Measurements from ENCODE around the gene OTOP2. TPM values are rescaled to one million over a fixed set of nuclear protein-coding genes. Genes with fewer than 3 reads are reported as not detected.
A peak's percentile ranks its signal among the peaks of the same experiment; 100 is the strongest.

OTOP2 gene
- total RNA-seq, 1 donor from 2014 or later: not detected

- Mint-ChIP-seq H3K9me3 (ENCODE audit: unreplicated experiment) (peaks cover 3% of the 10 kb centered on the region), H3K4me3 (ENCODE audit: unreplicated experiment) (no peak overlapping the region), H3K27me3 (ENCODE audit: unreplicated experiment) (peaks cover 8% of the 10 kb centered on the region), H3K27ac (ENCODE audit: unreplicated experiment) (no peak overlapping the region), H3K36me3 (ENCODE audit: unreplicated experiment) (no peaks in the 10 kb centered on the region), H3K4me1 (ENCODE audit: low read depth, unreplicated experiment) (peaks cover 2% of the 10 kb centered on the region)
- TF ChIP-seq CTCF (IDR thresholded peaks at IDR 0.05; ENCODE audit: partially characterized antibody, unreplicated experiment): no peak
- DNase-seq: no peak
Measured at GRCh38 chr17:74918906-74919305, 5.2 kb upstream of the OTOP2 start.

- Mint-ChIP-seq H3K27me3 (ENCODE audit: unreplicated experiment) (peaks cover 9% of the 10 kb centered on the region), H3K4me3 (ENCODE audit: unreplicated experiment) (no peak overlapping the region), H3K9me3 (ENCODE audit: unreplicated experiment) (peaks cover 1% of the 10 kb centered on the region), H3K4me1 (ENCODE audit: low read depth, unreplicated experiment) (peaks cover 2% of the 10 kb centered on the region), H3K27ac (ENCODE audit: unreplicated experiment) (no peak overlapping the region), H3K36me3 (ENCODE audit: unreplicated experiment) (no peaks in the 10 kb centered on the region)
- DNase-seq: peak; percentile 52
- no peak for TF ChIP-seq CTCF (IDR thresholded peaks at IDR 0.05; ENCODE audit: partially characterized antibody, unreplicated experiment)
Measured at GRCh38 chr17:74919440-74920305, 4.4 kb upstream of the OTOP2 start.

GRCh38 chr17:74920306-74920620, 3.8 kb upstream of the OTOP2 start:
- Mint-ChIP-seq H3K4me1 (ENCODE audit: low read depth, unreplicated experiment) (peaks cover 2% of the 10 kb centered on the region), H3K4me3 (ENCODE audit: unreplicated experiment) (no peak overlapping the region)
- no peak for DNase-seq

GRCh38 chr17:74920642-74921025, 3.4 kb upstream of the OTOP2 start:
- H3K4me1 Mint-ChIP-seq (ENCODE audit: low read depth, unreplicated experiment): peaks cover 2% of the 10 kb centered on the region
- no peak overlapping the region for H3K27ac Mint-ChIP-seq (ENCODE audit: unreplicated experiment)
- no peak for TF ChIP-seq CTCF (IDR thresholded peaks at IDR 0.05; ENCODE audit: partially characterized antibody, unreplicated experiment)
- no peaks in the 10 kb centered on the region for H3K36me3 Mint-ChIP-seq (ENCODE audit: unreplicated experiment)
- H3K4me3 Mint-ChIP-seq (ENCODE audit: unreplicated experiment): no peak overlapping the region
- peaks cover 1% of the 10 kb centered on the region for H3K9me3 Mint-ChIP-seq (ENCODE audit: unreplicated experiment)
- peak; percentile 42 for DNase-seq
- H3K27me3 Mint-ChIP-seq (ENCODE audit: unreplicated experiment): peaks cover 18% of the 10 kb centered on the region

More at GRCh38 chr17:74920306-74920620, 3.8 kb upstream of the OTOP2 start:
- Mint-ChIP-seq H3K36me3 (ENCODE audit: unreplicated experiment) (no peaks in the 10 kb centered on the region), H3K27ac (ENCODE audit: unreplicated experiment) (no peak overlapping the region), H3K27me3 (ENCODE audit: unreplicated experiment) (peaks cover 14% of the 10 kb centered on the region), H3K9me3 (ENCODE audit: unreplicated experiment) (peaks cover 1% of the 10 kb centered on the region)
- TF ChIP-seq CTCF (IDR thresholded peaks at IDR 0.05; ENCODE audit: partially characterized antibody, unreplicated experiment): no peak

GRCh38 chr17:74921026-74921681, 2.9 kb upstream of the OTOP2 start:
- Mint-ChIP-seq H3K4me3 (ENCODE audit: unreplicated experiment) (no peak overlapping the region), H3K27ac (ENCODE audit: unreplicated experiment) (no peak overlapping the region), H3K9me3 (ENCODE audit: unreplicated experiment) (peaks cover 1% of the 10 kb centered on the region), H3K4me1 (ENCODE audit: low read depth, unreplicated experiment) (peaks cover 2% of the 10 kb centered on the region), H3K36me3 (ENCODE audit: unreplicated experiment) (no peaks in the 10 kb centered on the region), H3K27me3 (ENCODE audit: unreplicated experiment) (peaks cover 20% of the 10 kb centered on the region)
- TF ChIP-seq CTCF (IDR thresholded peaks at IDR 0.05; ENCODE audit: partially characterized antibody, unreplicated experiment): no peak
- no peak for DNase-seq

Measured in glutamatergic neuron (in vitro differentiated cells).